ENCODE results near the gene GIMAP1.

Gene GIMAP1

GRCh38 chr7:150748376-150748775, 32.0 kb downstream of the GIMAP1 start:
- no peak for DNase-seq (ENCODE audit: low read depth)

GRCh38 chr7:150751702-150752101, 35.3 kb downstream of the GIMAP1 start:
- no peak for DNase-seq (ENCODE audit: low read depth)

GRCh38 chr7:150753239-150753638, 36.8 kb downstream of the GIMAP1 start:
- no peak for DNase-seq (ENCODE audit: low read depth)

GRCh38 chr7:150753826-150754603, 37.6 kb downstream of the GIMAP1 start:
- peak; percentile 7 for DNase-seq (ENCODE audit: low read depth)

- no peak for DNase-seq (ENCODE audit: low read depth)
Measured at GRCh38 chr7:150754951-150755350, 38.5 kb downstream of the GIMAP1 start.

- peak; percentile 3 for DNase-seq (ENCODE audit: low read depth)
Measured at GRCh38 chr7:150755473-150756099, 39.2 kb downstream of the GIMAP1 start.

GRCh38 chr7:150756166-150756565, 39.8 kb downstream of the GIMAP1 start:
- no peak for DNase-seq (ENCODE audit: low read depth)

GRCh38 chr7:150756858-150757257, 40.4 kb downstream of the GIMAP1 start:
- peak; percentile 17 for DNase-seq (ENCODE audit: low read depth)

- no peak for DNase-seq (ENCODE audit: low read depth)
Measured at GRCh38 chr7:150759479-150759878, 43.1 kb downstream of the GIMAP1 start.

GRCh38 chr7:150766334-150766709, 49.9 kb downstream of the GIMAP1 start:
- no peak for DNase-seq (ENCODE audit: low read depth)

GRCh38 chr7:150769768-150770167, 53.4 kb downstream of the GIMAP1 start:
- no peak for DNase-seq (ENCODE audit: low read depth)

Data from ELR (cell line).